ENCODE data around the gene CXCL6.

CXCL6 gene

DNA sequence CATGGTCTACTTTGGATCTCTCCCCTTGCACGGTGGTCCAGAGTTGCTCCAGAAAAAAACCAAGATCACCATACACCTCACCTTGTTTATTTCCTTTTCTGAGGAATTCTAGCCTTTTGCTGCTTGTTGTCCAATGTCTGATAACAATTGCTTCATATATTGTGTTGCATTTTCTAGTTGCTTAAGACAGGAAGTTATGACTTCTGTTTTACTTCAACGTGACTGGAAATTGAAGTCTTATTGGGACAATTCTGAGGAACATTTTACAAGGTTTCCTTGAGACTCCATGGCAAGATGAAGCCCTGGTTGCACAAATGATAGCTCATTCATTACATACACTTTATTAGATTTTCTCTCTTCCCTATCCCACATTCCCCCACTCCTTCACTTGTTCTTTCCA lies 37.9 kb downstream of the CXCL6 start:
- TF ChIP-seq, protein P1, sequence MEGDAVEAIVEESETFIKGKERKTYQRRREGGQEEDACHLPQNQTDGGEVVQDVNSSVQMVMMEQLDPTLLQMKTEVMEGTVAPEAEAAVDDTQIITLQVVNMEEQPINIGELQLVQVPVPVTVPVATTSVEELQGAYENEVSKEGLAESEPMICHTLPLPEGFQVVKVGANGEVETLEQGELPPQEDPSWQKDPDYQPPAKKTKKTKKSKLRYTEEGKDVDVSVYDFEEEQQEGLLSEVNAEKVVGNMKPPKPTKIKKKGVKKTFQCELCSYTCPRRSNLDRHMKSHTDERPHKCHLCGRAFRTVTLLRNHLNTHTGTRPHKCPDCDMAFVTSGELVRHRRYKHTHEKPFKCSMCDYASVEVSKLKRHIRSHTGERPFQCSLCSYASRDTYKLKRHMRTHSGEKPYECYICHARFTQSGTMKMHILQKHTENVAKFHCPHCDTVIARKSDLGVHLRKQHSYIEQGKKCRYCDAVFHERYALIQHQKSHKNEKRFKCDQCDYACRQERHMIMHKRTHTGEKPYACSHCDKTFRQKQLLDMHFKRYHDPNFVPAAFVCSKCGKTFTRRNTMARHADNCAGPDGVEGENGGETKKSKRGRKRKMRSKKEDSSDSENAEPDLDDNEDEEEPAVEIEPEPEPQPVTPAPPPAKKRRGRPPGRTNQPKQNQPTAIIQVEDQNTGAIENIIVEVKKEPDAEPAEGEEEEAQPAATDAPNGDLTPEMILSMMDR (IDR thresholded peaks at IDR 0.05) = no peak

DNA sequence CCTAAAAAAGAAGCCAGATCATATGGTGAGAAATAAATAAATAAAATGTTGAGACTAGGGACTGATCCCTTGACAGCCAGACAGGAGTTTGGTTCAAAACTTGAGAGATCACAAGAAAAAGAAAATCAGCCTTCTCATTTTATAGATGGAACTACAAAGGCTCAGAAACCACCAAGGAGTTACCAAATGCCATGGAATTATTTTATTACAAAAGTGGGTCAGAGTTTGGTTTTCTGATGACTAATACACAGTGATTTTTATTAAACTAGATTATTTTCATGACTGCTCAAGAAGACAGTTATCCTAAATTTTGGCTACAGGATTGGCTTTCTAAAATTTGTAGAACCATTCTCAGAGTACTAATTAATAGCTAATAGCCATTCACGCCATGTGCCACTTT lies 38.9 kb downstream of the CXCL6 start:
- TF ChIP-seq, protein P1 (IDR thresholded peaks at IDR 0.05) = no peak

DNA sequence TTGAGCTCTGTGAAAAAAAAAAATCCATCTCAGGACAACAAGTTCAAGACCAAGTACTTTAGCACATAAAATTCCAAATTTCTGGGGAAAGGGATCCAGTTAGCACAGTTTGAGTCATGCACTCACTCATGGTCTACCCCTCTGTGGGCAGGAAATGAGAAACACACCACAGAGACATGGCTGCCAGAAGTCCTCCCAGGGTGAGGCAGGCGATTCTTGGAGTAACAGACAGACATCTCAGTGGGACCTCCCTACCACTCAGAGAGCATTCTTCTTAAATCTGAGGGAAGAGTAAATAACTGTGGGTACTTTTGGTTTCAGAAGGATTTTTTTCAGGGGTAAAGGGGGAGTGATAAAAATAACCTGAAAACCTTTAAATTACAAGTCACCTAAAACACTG lies 46.8 kb downstream of the CXCL6 start:
- TF ChIP-seq, protein P1 (IDR thresholded peaks at IDR 0.05) = no peak

DNA sequence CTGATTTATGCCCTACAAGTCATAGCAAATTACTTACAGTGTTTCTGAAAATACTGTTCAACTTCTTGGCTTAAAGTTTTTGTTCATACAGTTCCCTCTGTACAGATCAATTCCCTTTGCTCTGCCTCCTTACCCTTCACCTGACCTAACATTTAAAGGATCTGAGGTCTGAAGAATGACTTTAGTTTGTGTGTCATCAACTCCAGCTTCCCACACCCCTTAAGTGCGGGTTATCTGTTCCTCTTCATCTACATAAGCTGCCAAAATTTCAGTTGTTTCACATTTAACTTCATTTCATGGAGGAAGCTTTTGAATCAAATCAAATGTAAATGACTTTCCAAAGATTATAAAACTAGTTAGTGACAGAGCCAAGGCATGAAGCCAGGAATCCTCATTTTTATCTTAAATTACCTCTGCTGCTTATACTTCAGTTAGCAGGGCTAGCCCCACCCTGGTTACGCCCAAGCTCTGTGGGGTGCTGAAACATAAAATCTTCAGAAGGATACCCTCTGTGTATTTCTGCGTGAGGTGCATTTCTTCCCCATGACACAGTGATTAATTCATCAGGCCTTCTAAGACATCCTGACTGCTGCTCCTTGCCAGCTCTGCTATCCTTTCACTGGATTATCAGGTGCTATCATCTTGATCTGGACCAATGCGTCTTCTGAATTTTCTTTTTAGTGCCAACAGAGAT lies 49.2 kb downstream of the CXCL6 start:
- TF ChIP-seq, protein P1 (IDR thresholded peaks at IDR 0.05) = no peak

Measured in LNCAP (cell line).